HCT116 (cell line): Measurements from ENCODE around the gene RTN4RL1. TPM values are rescaled to one million over a fixed set of nuclear protein-coding genes. Genes with fewer than 3 reads are reported as not detected.

Experiments used
- ATAC-seq: fragments of 200-7000 bp; cut with Tn5 transposase; 2 replicates; pipeline ENCODE4 v1.9.1; 2020; ENCODE audit warnings: mild to moderate bottlenecking, moderate library complexity
- BruUV-seq: library from RNA; stranded (reverse); fragments of 400-500 nt; replicated peaks from 2 replicates; lab custom pipeline; 2021; lab: Mats Ljungman, UMichigan
- CTCF ChIA-PET: fragments of 300-600 bp; sonication (Branson Sonifier 250); formaldehyde crosslinking; loops from one replicate; lab custom pipeline; 2021; ENCODE audit warnings: antibody characterized with exemption; lab: Charles Lee
- POLR2A ChIA-PET: fragments of 300-600, 350-600 bp; sonication (Branson Sonifier 250); formaldehyde crosslinking; loops from one replicate; lab custom pipeline; 2021; ENCODE audit warnings: antibody characterized with exemption; lab: Charles Lee
- RAD21 ChIA-PET, 2 experiments: fragments of 300-600 bp; sonication (Branson Sonifier 250); formaldehyde crosslinking; loops; one replicate each; lab custom pipeline; 2023; ENCODE audit warnings: low total read pairs in 2 of 2; ENCODE audit not compliant: uncharacterized antibody in 2 of 2, unreplicated experiment in 2 of 2, low non-redundant PET in 1 of 2; lab: Charles Lee
- DNase-seq: peaks from one replicate; pipeline ENCODE4 v3.0.0-alpha.2; 2010; ENCODE audit warnings: low read depth, low spot score
- H2AFZ ChIP-seq: fragments of 200-600 bp; shearing (Covaris generic), sonication (generic); 2 replicates; pipeline ENCODE4 v1.6.1; 2017; ENCODE audit warnings: low read depth, mixed run types, mixed read lengths, antibody characterized with exemption, low read length; ENCODE audit not compliant: poor library complexity, severe bottlenecking
- H3K27ac ChIP-seq: 2 replicates; pipeline ENCODE4 v1.5.1; 2012; ENCODE audit warnings: low read depth, low read length
- H3K27me3 ChIP-seq: fragments of 200-600 bp; sonication (generic); 2 replicates; pipeline ENCODE4 v1.6.1; 2016; ENCODE audit warnings: mixed run types, low read length, mixed read lengths; ENCODE audit not compliant: insufficient read depth
- H3K36me3 ChIP-seq, 2 experiments: fragments of 200-500 bp in 1 of 2; fragments of 200-600 bp in 1 of 2; sonication (Bioruptor generic) in 1 of 2; sonication (generic) in 1 of 2; 2 replicates each; pipeline versions ENCODE4 v1.5.1 to v1.6.1; 2014 to 2016; ENCODE audit warnings: low read length in 2 of 2, inconsistent platforms in 1 of 2, mixed read lengths in 1 of 2, mixed run types in 1 of 2; ENCODE audit not compliant: insufficient read depth in 2 of 2, control insufficient read depth in 1 of 2
- H3K4me1 ChIP-seq, 2 experiments: fragments of 200-600 bp in 1 of 2; sonication (generic) in 1 of 2; 2 replicates each; pipeline versions ENCODE4 v1.5.1 to v1.6.1; 2012 to 2017; ENCODE audit warnings: low read length in 2 of 2, inconsistent platforms in 1 of 2, mild to moderate bottlenecking in 1 of 2, mixed read lengths in 1 of 2, mixed run types in 1 of 2, moderate library complexity in 1 of 2; ENCODE audit not compliant: insufficient read depth in 2 of 2, control insufficient read depth in 1 of 2
- H3K4me2 ChIP-seq: fragments of 200-600 bp; sonication (generic); 2 replicates; pipeline ENCODE4 v1.6.1; 2017; ENCODE audit warnings: mixed run types, low read length, mixed read lengths
- H3K4me3 ChIP-seq, 2 experiments: fragments of 200-600 bp in 1 of 2; sonication (generic) in 1 of 2; replicated peaks in 1 of 2; 2 replicates each; pipeline ENCODE4 v1.5.1; 2011 to 2016; ENCODE audit warnings: low read length in 2 of 2, control low read depth in 1 of 2, low read depth in 1 of 2, mild to moderate bottlenecking in 1 of 2, mixed read lengths in 1 of 2, mixed run types in 1 of 2
- H3K79me2 ChIP-seq: fragments of 200-600 bp; sonication (generic); 2 replicates; pipeline ENCODE4 v1.6.1; 2017; ENCODE audit warnings: mild to moderate bottlenecking, mixed run types, low read length, moderate library complexity, mixed read lengths; ENCODE audit not compliant: insufficient read depth
- H3K9ac ChIP-seq: fragments of 200-600 bp; sonication (generic); 2 replicates; pipeline ENCODE4 v1.6.1; 2016; ENCODE audit warnings: low read length, mixed read lengths
- H3K9me2 ChIP-seq: fragments of 200-600 bp; sonication (generic), shearing (Covaris generic); 2 replicates; pipeline ENCODE4 v1.6.1; 2017; ENCODE audit warnings: mixed run types, mild to moderate bottlenecking, moderate library complexity; ENCODE audit not compliant: insufficient read depth
- H3K9me3 ChIP-seq, 2 experiments: fragments of 200-500 bp in 1 of 2; fragments of 200-600 bp in 1 of 2; sonication (Bioruptor generic) in 1 of 2; sonication (generic) in 1 of 2; 2 replicates each; pipeline ENCODE4 v1.6.1; 2014 to 2017; ENCODE audit warnings: low read length in 2 of 2, mixed read lengths in 2 of 2, inconsistent platforms in 1 of 2, low read depth in 1 of 2, mild to moderate bottlenecking in 1 of 2, mixed run types in 1 of 2, moderate library complexity in 1 of 2; ENCODE audit not compliant: control insufficient read depth in 1 of 2, insufficient read depth in 1 of 2
- H4K20me1 ChIP-seq: fragments of 200-600 bp; sonication (generic), shearing (Covaris generic); 2 replicates; pipeline ENCODE4 v1.6.1; 2017; ENCODE audit warnings: mixed run types, mild to moderate bottlenecking, moderate library complexity; ENCODE audit not compliant: insufficient read depth
- CBX3 ChIP-seq: IDR thresholded peaks from 2 replicates; pipeline ENCODE4 v1.6.1; 2012; ENCODE audit warnings: low read depth
- CEBPB ChIP-seq: IDR thresholded peaks from 2 replicates; pipeline ENCODE4 v1.6.1; 2012; ENCODE audit warnings: low read depth
- CTCF ChIP-seq, 3 experiments: fragments of 200-600 bp in 1 of 3; sonication (generic) in 1 of 3; IDR thresholded peaks in 2 of 3; conservative IDR thresholded peaks in 1 of 3; 2 replicates each; pipeline ENCODE4 v1.5.1; 2012 to 2017; ENCODE audit warnings: low read depth in 2 of 3, low read length in 2 of 3, antibody characterized with exemption in 1 of 3, borderline replicate concordance in 1 of 3, control low read depth in 1 of 3, mild to moderate bottlenecking in 1 of 3, mixed read lengths in 1 of 3, mixed run types in 1 of 3, moderate library complexity in 1 of 3; ENCODE audit not compliant: insufficient read depth in 1 of 3
- EGR1 ChIP-seq: IDR thresholded peaks from 2 replicates; pipeline ENCODE4 v1.6.1; 2012; ENCODE audit warnings: low read depth
- EZH2 ChIP-seq: fragments of 200-600 bp; sonication (generic); IDR thresholded peaks from 2 replicates; pipeline ENCODE4 v1.6.1; 2017; ENCODE audit warnings: antibody characterized with exemption, mixed run types
- EZH2phosphoT487 ChIP-seq: fragments of 200-600 bp; IDR thresholded peaks from 2 replicates; pipeline ENCODE4 v1.6.1; 2018; ENCODE audit warnings: antibody characterized with exemption, borderline replicate concordance
- FOSL1 ChIP-seq: IDR thresholded peaks from 2 replicates; pipeline ENCODE4 v1.6.1; 2012; ENCODE audit warnings: low read depth
- JUND ChIP-seq: IDR thresholded peaks from 2 replicates; pipeline ENCODE4 v1.6.1; 2012
- POLR2A ChIP-seq: IDR thresholded peaks from 2 replicates; pipeline ENCODE4 v1.7.0; 2011; ENCODE audit warnings: borderline replicate concordance; ENCODE audit not compliant: insufficient read depth, insufficient read length; ENCODE audit errors: extremely low read depth
- POLR2AphosphoS5 ChIP-seq: IDR thresholded peaks from 2 replicates; pipeline ENCODE4 v1.6.1; 2011; ENCODE audit warnings: mild to moderate bottlenecking, low read depth, low read length, moderate library complexity
- RAD21 ChIP-seq: IDR thresholded peaks from 2 replicates; pipeline ENCODE4 v1.6.1; 2012; ENCODE audit warnings: low read depth, mild to moderate bottlenecking
- REST ChIP-seq: IDR thresholded peaks from 2 replicates; pipeline ENCODE4 v1.6.1; 2012; ENCODE audit warnings: low read depth
- SIN3A ChIP-seq: IDR thresholded peaks from 2 replicates; pipeline ENCODE4 v1.6.1; 2012; ENCODE audit warnings: low read depth
- SP1 ChIP-seq: IDR thresholded peaks from 2 replicates; pipeline ENCODE4 v1.6.1; 2012; ENCODE audit warnings: low read depth
- SRF ChIP-seq: IDR thresholded peaks from 2 replicates; pipeline ENCODE4 v1.6.1; 2012; ENCODE audit warnings: low read depth
- TCF7L2 ChIP-seq: IDR thresholded peaks from 2 replicates; pipeline ENCODE4 v1.7.0; 2011; ENCODE audit warnings: borderline replicate concordance, inconsistent platforms; ENCODE audit not compliant: insufficient read depth, insufficient read length; ENCODE audit errors: extremely low read depth
- YY1 ChIP-seq: IDR thresholded peaks from 2 replicates; pipeline ENCODE4 v1.6.1; 2011; ENCODE audit warnings: low read length, low read depth, moderate library complexity, mild to moderate bottlenecking; ENCODE audit not compliant: insufficient replicate concordance; ENCODE audit errors: extremely low read depth
- ZBTB33 ChIP-seq: IDR thresholded peaks from 2 replicates; pipeline ENCODE4 v1.6.1; 2011; ENCODE audit warnings: mild to moderate bottlenecking, low read length, moderate library complexity; ENCODE audit not compliant: insufficient replicate concordance; ENCODE audit errors: extremely low read depth
- ZFX ChIP-seq: fragments of 450-650 bp; IDR thresholded peaks from 2 replicates; pipeline ENCODE4 v1.6.1; 2017
- intact Hi-C: fragments of 100-400 bp; cut with micrococcal nuclease; formaldehyde crosslinking; loops from 2 replicates; pipeline ENCODE4 v1.10.0; 2022
- total RNA-seq: library from RNA; stranded (reverse); gene quantifications from one replicate; pipeline ENCODE4 v1.2.1, GENCODE V29; 2021; ENCODE audit not compliant: unreplicated experiment

Gene RTN4RL1
- total RNA-seq, 1 experiment from 2014 or later, result 3.7 TPM

GRCh38 chr17:2057175-2057759 is 32.1 kb upstream of the RTN4RL1 start:
- intact Hi-C loops, result no loop called here
- ChIA-PET RAD21 (interaction anchor here (0.6 to 1.0 kb wide), 2 partner anchors 21 to 188 kb away, joined by 3 to 4 read pairs; no protein-coding TSS in a partner anchor), POLR2A (no interaction called here), CTCF (interaction anchor here (0.5 to 8.0 kb wide), 4 partner anchors 165 to 188 kb away, joined by 3 to 200 read pairs (median 5); no protein-coding TSS in a partner anchor)
- Histone ChIP-seq H3K4me2 (no peak overlapping the region), H3K9me3 (no peaks in the 10 kb centered on the region), H3K36me3 (no peaks in the 10 kb centered on the region), H3K9ac (no peak overlapping the region), H3K79me2 (no peaks in the 10 kb centered on the region), H3K4me1 (peaks cover 0 to 14% of the 10 kb centered on the region in 2 experiments; a peak in 3 of 4 replicates), H3K9me2 (no peaks in the 10 kb centered on the region), H3K4me3 (no peak overlapping the region), H3K27me3 (no peaks in the 10 kb centered on the region), H3K27ac (no peak overlapping the region), H2AFZ (no peak overlapping the region), H4K20me1 (no peaks in the 10 kb centered on the region)
- no peak for TF ChIP-seq FOSL1
- TF ChIP-seq CTCF (IDR thresholded peaks at IDR 0.05 in 2 of 3, conservative IDR thresholded peaks at IDR 0.05 in 1 of 3; ENCODE audit: borderline replicate concordance in 1 of 3, insufficient read depth in 1 of 3, low read depth in 2 of 3, low read length in 2 of 3), result no peak
- TF ChIP-seq CEBPB, result no peak
- TF ChIP-seq RAD21, result no peak
- no peak for TF ChIP-seq ZBTB33
- TF ChIP-seq EZH2, result no peak
- TF ChIP-seq EGR1, result no peak
- TF ChIP-seq TCF7L2, result no peak
- no peak for TF ChIP-seq YY1
- no peak for TF ChIP-seq SP1
- TF ChIP-seq POLR2A, result no peak
- no peak for TF ChIP-seq POLR2AphosphoS5
- TF ChIP-seq ZFX, result no peak
- no peak for TF ChIP-seq JUND
- TF ChIP-seq SRF, result no peak
- no peak for TF ChIP-seq CBX3
- TF ChIP-seq SIN3A, result no peak
- no peak for TF ChIP-seq EZH2phosphoT487
- TF ChIP-seq REST, result no peak
- ATAC-seq (no peak), DNase-seq (no peak)
- no TSS peak for BruUV-seq
